GM12878 (cell line): ENCODE results near the gene IGLL1. TPM values are rescaled to one million over a fixed set of nuclear protein-coding genes. Genes with fewer than 3 reads are reported as not detected.

Source experiments
- ATAC-seq: fragments of 200-7000 bp; cut with Tn5 transposase; 3 replicates; pipeline ENCODE4 v1.9.1; 2020; ENCODE audit warnings: mild to moderate bottlenecking, moderate library complexity
- BruUV-seq: library from RNA; stranded (reverse); fragments of 400-500 nt; replicated peaks from 2 replicates; lab custom pipeline; 2021; lab: Mats Ljungman, UMichigan
- CTCF ChIA-PET: fragments of 300-600 bp; sonication (Branson Sonifier 250); formaldehyde crosslinking; extraction: SDS; loops from one replicate; lab custom pipeline; 2021; ENCODE audit warnings: inconsistent platforms; lab: Yijun Ruan, JAX
- POLR2A ChIA-PET: fragments of 350-600 bp; formaldehyde crosslinking; extraction: SDS; loops from one replicate; lab custom pipeline; 2021; ENCODE audit warnings: inconsistent platforms; lab: Charles Lee
- RAD21 ChIA-PET: fragments of 300-600 bp; sonication (Branson Sonifier 250); formaldehyde crosslinking; loops from one replicate; lab custom pipeline; 2023; ENCODE audit warnings: antibody characterized with exemption; ENCODE audit not compliant: unreplicated experiment; lab: Charles Lee
- SMC1A ChIA-PET: fragments of 300-600 bp; sonication (Branson Sonifier 250); formaldehyde crosslinking; loops from one replicate; lab custom pipeline; 2023; ENCODE audit not compliant: unreplicated experiment, uncharacterized antibody; lab: Charles Lee
- DNase-seq: peaks from one replicate; pipeline ENCODE4 v3.0.0-alpha.2; 2011; ENCODE audit warnings: low read depth, low spot score
- FAIRE-seq: peaks from 3 replicates; lab custom pipeline; 2011; peaks lifted over from hg19 to GRCh38; lab: Jason Lieb, UNC
- H2AFZ ChIP-seq: 2 replicates; pipeline ENCODE4 v1.6.0; 2011; ENCODE audit warnings: low read depth, low read length, control low read depth; ENCODE audit not compliant: control insufficient read depth
- H3K27ac ChIP-seq: 2 replicates; pipeline ENCODE4 v1.5.1; 2011; ENCODE audit warnings: control low read depth; ENCODE audit not compliant: control insufficient read depth, insufficient read depth
- H3K27me3 ChIP-seq, 2 experiments: replicated peaks in 1 of 2; 2 replicates each; pipeline versions ENCODE4 v1.6.0 to v1.6.1; 2011; ENCODE audit warnings: low read length in 1 of 2; ENCODE audit not compliant: control insufficient read depth in 2 of 2, insufficient read depth in 2 of 2
- H3K36me3 ChIP-seq, 2 experiments: 2 replicates each; pipeline ENCODE4 v1.5.1; 2011; ENCODE audit warnings: low read length in 1 of 2; ENCODE audit not compliant: control insufficient read depth in 2 of 2, insufficient read depth in 2 of 2
- H3K4me1 ChIP-seq: 2 replicates; pipeline ENCODE4 v1.6.1; 2011; ENCODE audit warnings: mild to moderate bottlenecking, low read length, moderate library complexity, mixed read lengths; ENCODE audit not compliant: control insufficient read depth, insufficient read depth
- H3K4me2 ChIP-seq: 2 replicates; pipeline ENCODE4 v1.6.0; 2011; ENCODE audit warnings: control low read depth; ENCODE audit not compliant: control insufficient read depth, insufficient read depth
- H3K4me3 ChIP-seq: fragments of 200-600 bp; sonication (generic); 2 replicates; pipeline ENCODE4 v1.5.1; 2016
- H3K79me2 ChIP-seq: 2 replicates; pipeline ENCODE4 v1.6.0; 2011; ENCODE audit warnings: low read length; ENCODE audit not compliant: control insufficient read depth, insufficient read depth
- H3K9ac ChIP-seq: 2 replicates; pipeline ENCODE4 v1.8.0; 2011; ENCODE audit warnings: low read length, control low read depth, mixed read lengths; ENCODE audit not compliant: control insufficient read depth, insufficient read depth
- H3K9me3 ChIP-seq: replicated peaks from 3 replicates; pipeline ENCODE4 v1.5.1; 2011; ENCODE audit warnings: mild to moderate bottlenecking, low read length; ENCODE audit not compliant: control insufficient read depth, insufficient read depth
- H4K20me1 ChIP-seq: 2 replicates; pipeline ENCODE4 v1.6.0; 2011; ENCODE audit not compliant: control insufficient read depth, insufficient read depth
- BCL11A ChIP-seq: IDR thresholded peaks from 2 replicates; pipeline ENCODE4 v1.6.1; 2011; ENCODE audit warnings: low read depth, low read length
- BHLHE40 ChIP-seq, 2 experiments: fragments of 450-650 bp in 1 of 2; IDR thresholded peaks; 2 replicates each; pipeline ENCODE4 v1.6.1; 2011 to 2017; ENCODE audit warnings: low read depth in 2 of 2, borderline replicate concordance in 1 of 2, improper control_type of control experiment in 1 of 2, low read length in 1 of 2, mild to moderate bottlenecking in 1 of 2
- CEBPB ChIP-seq, 2 experiments: fragments of 150-350 bp in 1 of 2; IDR thresholded peaks; 2 replicates each; pipeline ENCODE4 v1.6.1; 2012 to 2014; ENCODE audit warnings: low read depth in 2 of 2, low read length in 2 of 2, borderline replicate concordance in 1 of 2, inconsistent platforms in 1 of 2
- CREM ChIP-seq: IDR thresholded peaks from 2 replicates; pipeline ENCODE4 v1.6.1; 2014; ENCODE audit warnings: antibody characterized with exemption, low read depth
- EGR1 ChIP-seq, 2 experiments: IDR thresholded peaks; 1 replicate in 1 of 2; 2 replicates in 1 of 2; pipeline ENCODE4 v1.6.1; 2011 to 2012; ENCODE audit warnings: low read depth in 2 of 2, low read length in 2 of 2, borderline replicate concordance in 1 of 2, mild to moderate bottlenecking in 1 of 2, moderate library complexity in 1 of 2
- HDAC6 ChIP-seq: fragments of 200-600 bp; sonication (generic); IDR thresholded peaks from one replicate; pipeline ENCODE4 v1.8.0; 2017; ENCODE audit warnings: antibody characterized with exemption; ENCODE audit not compliant: unreplicated experiment
- IKZF1 ChIP-seq: fragments of 450-650 bp; conservative IDR thresholded peaks from 2 replicates; pipeline ENCODE4 v1.6.1; 2017; ENCODE audit warnings: antibody characterized with exemption, mild to moderate bottlenecking
- KAT2A ChIP-seq: conservative IDR thresholded peaks from 2 replicates; pipeline ENCODE4 v1.6.1; 2011; ENCODE audit warnings: low read depth, low read length; ENCODE audit not compliant: control insufficient read depth
- MTA3 ChIP-seq: IDR thresholded peaks from 2 replicates; pipeline ENCODE4 v1.6.1; 2012; ENCODE audit warnings: low read length, inconsistent platforms, borderline replicate concordance
- MYB ChIP-seq: fragments of 150-350 bp; IDR thresholded peaks from 2 replicates; pipeline ENCODE4 v1.6.1; 2014; ENCODE audit warnings: mild to moderate bottlenecking, low read depth, low read length, borderline replicate concordance
- NR2F1 ChIP-seq: fragments of 450-650 bp; conservative IDR thresholded peaks from 2 replicates; pipeline ENCODE4 v1.6.1; 2017; ENCODE audit warnings: mild to moderate bottlenecking
- POLR2AphosphoS5 ChIP-seq: IDR thresholded peaks from 2 replicates; pipeline ENCODE4 v1.6.1; 2011; ENCODE audit warnings: mild to moderate bottlenecking, low read length, inconsistent platforms
- RB1 ChIP-seq: fragments of 450-650 bp; formaldehyde crosslinking; IDR thresholded peaks from 2 replicates; pipeline ENCODE4 v1.6.1; 2017; ENCODE audit warnings: mild to moderate bottlenecking, borderline replicate concordance
- STAT1 ChIP-seq: fragments of 450-650 bp; conservative IDR thresholded peaks from 2 replicates; pipeline ENCODE4 v1.6.1; 2014; ENCODE audit warnings: antibody characterized with exemption, mild to moderate bottlenecking
- TCF3 ChIP-seq: IDR thresholded peaks from 2 replicates; pipeline ENCODE4 v1.6.1; 2012; ENCODE audit warnings: low read depth, mild to moderate bottlenecking, low read length, borderline replicate concordance; ENCODE audit not compliant: insufficient read depth
- WGBS: methylation state at CpG from one replicate; pipeline ENCODE4 v1.1.6; 2016; ENCODE audit warnings: low lambda C conversion rate; ENCODE audit not compliant: insufficient replicate concordance, insufficient coverage; ENCODE audit errors: missing lambda C conversion rate; 5-methylcytosine and 5-hydroxymethylcytosine counted together
- in situ Hi-C: fragments of 300-500 bp; cut with MboI; formaldehyde crosslinking; loops from 9 replicates; pipeline ENCODE4 v1.14.3; 2018; ENCODE audit warnings: mixed read lengths
- intact Hi-C: fragments of 100-400 bp; cut with micrococcal nuclease; formaldehyde crosslinking; loops from one replicate; pipeline ENCODE4 v1.14.2; 2022; ENCODE audit not compliant: unreplicated experiment
- polyA plus RNA-seq, 11 experiments: library from polyadenylated mRNA; depleted of rRNA in 4 of 11; unstranded in 6 of 11; stranded (reverse) in 5 of 11; fragments of >200 nt; fragmentation: Nextera tagmentation in 4 of 11; fragmentation: Illumina TruSeq in 1 of 11; extraction: Ambion mirVana in 4 of 11; extraction: Trizol in 1 of 11; gene quantifications; 1 replicate in 1 of 11; 2 replicates in 10 of 11; pipeline versions ENCODE4 v1.2.1 to v1.2.3, GENCODE V29; 2011 to 2016; ENCODE audit warnings: inconsistent platforms in 2 of 11, missing spikeins in 2 of 11, low read depth in 1 of 11
- total RNA-seq, 4 experiments: library from RNA; depleted of rRNA in 3 of 4; stranded (reverse); fragments of >200 nt in 3 of 4; fragmentation: Illumina TruSeq in 1 of 4; extraction: Trizol in 1 of 4; gene quantifications; 2 replicates each; pipeline versions ENCODE4 v1.2.1 to v1.2.3, GENCODE V29; 2013 to 2021
- TF ChIP-seq, protein P1 (sequence below): fragments of 450-650 bp; IDR thresholded peaks from 2 replicates; pipeline ENCODE4 v1.6.1; 2018; ENCODE audit warnings: borderline replicate concordance, mild to moderate bottlenecking; ENCODE audit not compliant: partially characterized antibody
- TF ChIP-seq, protein P2 (sequence below): fragments of 450-650 bp; IDR thresholded peaks from 2 replicates; pipeline ENCODE4 v1.6.1; 2017; ENCODE audit warnings: mild to moderate bottlenecking, moderate library complexity
- TF ChIP-seq, protein P3 (sequence below): fragments of 450-650 bp; IDR thresholded peaks from 2 replicates; pipeline ENCODE4 v1.6.1; 2017; ENCODE audit warnings: borderline replicate concordance

Gene IGLL1
- total and polyA plus RNA-seq, 10 of the 15 experiments (the other 5 are each of a cell fraction or from before 2014, with no cell fraction given): not detected

DNA sequence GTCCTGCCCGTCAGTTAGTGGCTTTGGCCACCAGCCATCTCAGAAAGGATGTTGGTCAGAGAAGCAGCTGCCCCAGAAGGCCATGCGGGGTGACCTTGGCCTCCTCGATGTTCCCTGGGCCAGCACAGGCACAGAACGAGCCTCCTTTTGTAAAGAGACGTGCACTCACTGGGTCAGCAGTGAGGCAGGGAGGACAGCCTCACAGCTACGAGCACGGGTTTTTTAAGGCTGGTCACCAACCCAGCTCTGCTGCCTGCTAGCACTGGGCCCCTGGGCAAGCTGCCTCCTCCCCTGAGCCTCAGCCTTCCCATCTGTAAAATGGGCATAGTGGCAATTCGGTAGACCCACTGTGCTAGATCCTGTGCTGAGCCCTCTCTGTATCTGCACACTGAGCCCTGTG is 10.8 kb downstream of the IGLL1 start:
- in situ Hi-C loops (no loop called here), intact Hi-C loops (no loop called here)
- Histone ChIP-seq H3K79me2 (no peaks in the 10 kb centered on the region), H3K4me2 (no peak overlapping the region), H3K36me3 (no peaks in the 10 kb centered on the region), H3K4me1 (no peaks in the 10 kb centered on the region), H4K20me1 (no peaks in the 10 kb centered on the region), H3K27me3 (peaks cover 5 to 11% of the 10 kb centered on the region in 2 experiments), H3K27ac (no peak overlapping the region), H3K9ac (no peak overlapping the region), H3K9me3 (no peaks in the 10 kb centered on the region), H2AFZ (no peak overlapping the region), H3K4me3 (no peak overlapping the region)
- no peak for FAIRE-seq
- CTCF ChIA-PET: interaction anchor here (0.8 to 1.0 kb wide), 3 partner anchors 21 to 202 kb away, joined by 3 read pairs; no protein-coding TSS in a partner anchor
- ATAC-seq: no peak
- no peak for DNase-seq
- POLR2A ChIA-PET: no interaction called here
- 39% methylated on average over 8 of the region's 8 CpGs for WGBS
- RAD21 ChIA-PET: no interaction called here
- BruUV-seq: no TSS peak
- SMC1A ChIA-PET: no interaction called here
- TF ChIP-seq BCL11A (no peak), CREM (no peak), TCF3 (no peak), NR2F1 (no peak), HDAC6 (no peak), EGR1 (IDR thresholded peaks at IDR 0.05; ENCODE audit: borderline replicate concordance in 1 of 2, low read depth in 2 of 2, low read length in 2 of 2) (no peak), CEBPB (IDR thresholded peaks at IDR 0.05; ENCODE audit: borderline replicate concordance in 1 of 2, low read depth in 2 of 2, low read length in 2 of 2) (no peak), IKZF1 (no peak), MYB (no peak), KAT2A (no peak), STAT1 (no peak), BHLHE40 (IDR thresholded peaks at IDR 0.05; ENCODE audit: borderline replicate concordance in 1 of 2, low read depth in 2 of 2, low read length in 1 of 2) (no peak), RB1 (no peak), POLR2AphosphoS5 (no peak), MTA3 (no peak)
- TF ChIP-seq, protein P1, sequence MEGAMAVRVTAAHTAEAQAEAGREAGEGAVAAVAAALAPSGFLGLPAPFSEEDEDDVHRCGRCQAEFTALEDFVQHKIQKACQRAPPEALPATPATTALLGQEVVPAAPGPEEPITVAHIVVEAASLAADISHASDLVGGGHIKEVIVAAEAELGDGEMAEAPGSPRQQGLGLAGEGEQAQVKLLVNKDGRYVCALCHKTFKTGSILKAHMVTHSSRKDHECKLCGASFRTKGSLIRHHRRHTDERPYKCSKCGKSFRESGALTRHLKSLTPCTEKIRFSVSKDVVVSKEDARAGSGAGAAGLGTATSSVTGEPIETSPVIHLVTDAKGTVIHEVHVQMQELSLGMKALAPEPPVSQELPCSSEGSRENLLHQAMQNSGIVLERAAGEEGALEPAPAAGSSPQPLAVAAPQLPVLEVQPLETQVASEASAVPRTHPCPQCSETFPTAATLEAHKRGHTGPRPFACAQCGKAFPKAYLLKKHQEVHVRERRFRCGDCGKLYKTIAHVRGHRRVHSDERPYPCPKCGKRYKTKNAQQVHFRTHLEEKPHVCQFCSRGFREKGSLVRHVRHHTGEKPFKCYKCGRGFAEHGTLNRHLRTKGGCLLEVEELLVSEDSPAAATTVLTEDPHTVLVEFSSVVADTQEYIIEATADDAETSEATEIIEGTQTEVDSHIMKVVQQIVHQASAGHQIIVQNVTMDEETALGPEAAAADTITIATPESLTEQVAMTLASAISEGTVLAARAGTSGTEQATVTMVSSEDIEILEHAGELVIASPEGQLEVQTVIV: no peak
- TF ChIP-seq, protein P2, sequence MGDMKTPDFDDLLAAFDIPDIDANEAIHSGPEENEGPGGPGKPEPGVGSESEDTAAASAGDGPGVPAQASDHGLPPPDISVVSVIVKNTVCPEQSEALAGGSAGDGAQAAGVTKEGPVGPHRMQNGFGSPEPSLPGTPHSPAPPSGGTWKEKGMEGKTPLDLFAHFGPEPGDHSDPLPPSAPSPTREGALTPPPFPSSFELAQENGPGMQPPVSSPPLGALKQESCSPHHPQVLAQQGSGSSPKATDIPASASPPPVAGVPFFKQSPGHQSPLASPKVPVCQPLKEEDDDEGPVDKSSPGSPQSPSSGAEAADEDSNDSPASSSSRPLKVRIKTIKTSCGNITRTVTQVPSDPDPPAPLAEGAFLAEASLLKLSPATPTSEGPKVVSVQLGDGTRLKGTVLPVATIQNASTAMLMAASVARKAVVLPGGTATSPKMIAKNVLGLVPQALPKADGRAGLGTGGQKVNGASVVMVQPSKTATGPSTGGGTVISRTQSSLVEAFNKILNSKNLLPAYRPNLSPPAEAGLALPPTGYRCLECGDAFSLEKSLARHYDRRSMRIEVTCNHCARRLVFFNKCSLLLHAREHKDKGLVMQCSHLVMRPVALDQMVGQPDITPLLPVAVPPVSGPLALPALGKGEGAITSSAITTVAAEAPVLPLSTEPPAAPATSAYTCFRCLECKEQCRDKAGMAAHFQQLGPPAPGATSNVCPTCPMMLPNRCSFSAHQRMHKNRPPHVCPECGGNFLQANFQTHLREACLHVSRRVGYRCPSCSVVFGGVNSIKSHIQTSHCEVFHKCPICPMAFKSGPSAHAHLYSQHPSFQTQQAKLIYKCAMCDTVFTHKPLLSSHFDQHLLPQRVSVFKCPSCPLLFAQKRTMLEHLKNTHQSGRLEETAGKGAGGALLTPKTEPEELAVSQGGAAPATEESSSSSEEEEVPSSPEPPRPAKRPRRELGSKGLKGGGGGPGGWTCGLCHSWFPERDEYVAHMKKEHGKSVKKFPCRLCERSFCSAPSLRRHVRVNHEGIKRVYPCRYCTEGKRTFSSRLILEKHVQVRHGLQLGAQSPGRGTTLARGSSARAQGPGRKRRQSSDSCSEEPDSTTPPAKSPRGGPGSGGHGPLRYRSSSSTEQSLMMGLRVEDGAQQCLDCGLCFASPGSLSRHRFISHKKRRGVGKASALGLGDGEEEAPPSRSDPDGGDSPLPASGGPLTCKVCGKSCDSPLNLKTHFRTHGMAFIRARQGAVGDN: no peak
- TF ChIP-seq, protein P3, sequence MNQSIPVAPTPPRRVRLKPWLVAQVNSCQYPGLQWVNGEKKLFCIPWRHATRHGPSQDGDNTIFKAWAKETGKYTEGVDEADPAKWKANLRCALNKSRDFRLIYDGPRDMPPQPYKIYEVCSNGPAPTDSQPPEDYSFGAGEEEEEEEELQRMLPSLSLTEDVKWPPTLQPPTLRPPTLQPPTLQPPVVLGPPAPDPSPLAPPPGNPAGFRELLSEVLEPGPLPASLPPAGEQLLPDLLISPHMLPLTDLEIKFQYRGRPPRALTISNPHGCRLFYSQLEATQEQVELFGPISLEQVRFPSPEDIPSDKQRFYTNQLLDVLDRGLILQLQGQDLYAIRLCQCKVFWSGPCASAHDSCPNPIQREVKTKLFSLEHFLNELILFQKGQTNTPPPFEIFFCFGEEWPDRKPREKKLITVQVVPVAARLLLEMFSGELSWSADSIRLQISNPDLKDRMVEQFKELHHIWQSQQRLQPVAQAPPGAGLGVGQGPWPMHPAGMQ: no peak
